Measurements from ENCODE around the gene EN1.

DNA sequence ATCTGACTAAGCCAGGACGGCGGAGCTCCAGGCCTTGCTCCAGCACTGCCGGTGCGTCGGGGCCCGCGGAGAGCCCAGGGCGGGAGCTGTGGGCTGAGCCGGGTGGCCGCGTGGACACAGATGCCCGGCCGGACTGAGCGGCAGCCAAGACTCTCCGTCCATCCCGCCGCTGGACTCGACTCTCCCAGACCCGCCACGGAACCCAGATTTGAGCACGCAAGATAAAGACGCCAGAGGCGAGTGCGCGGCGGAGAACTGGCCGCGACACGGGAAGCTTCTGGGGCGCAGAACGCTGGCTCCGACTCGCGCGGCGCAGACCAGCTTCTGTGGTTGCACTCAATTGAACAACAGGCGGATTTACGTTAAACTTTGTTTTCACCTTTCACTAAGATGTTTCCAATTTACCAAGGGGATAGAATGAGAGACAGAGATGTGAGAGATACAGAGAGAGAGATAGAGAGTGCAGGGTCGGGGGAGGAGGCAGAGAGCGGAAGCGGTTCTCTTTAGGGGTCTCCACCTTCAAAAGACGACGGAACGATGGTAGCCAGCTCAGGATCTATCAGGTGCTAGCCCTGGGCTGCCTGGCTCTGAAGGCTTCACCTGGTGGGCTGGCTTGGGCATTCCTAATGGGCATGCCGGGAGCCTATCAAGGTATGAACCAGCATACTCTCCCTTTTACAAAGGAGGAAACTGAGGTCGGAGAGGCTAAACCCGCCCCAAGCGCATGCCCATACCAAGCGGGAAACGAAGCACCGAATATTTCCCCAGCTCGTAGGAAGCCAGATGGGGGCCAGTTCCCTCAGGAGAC lies 10.4 kb upstream of the EN1 start:
- TF ChIP-seq, protein P1, sequence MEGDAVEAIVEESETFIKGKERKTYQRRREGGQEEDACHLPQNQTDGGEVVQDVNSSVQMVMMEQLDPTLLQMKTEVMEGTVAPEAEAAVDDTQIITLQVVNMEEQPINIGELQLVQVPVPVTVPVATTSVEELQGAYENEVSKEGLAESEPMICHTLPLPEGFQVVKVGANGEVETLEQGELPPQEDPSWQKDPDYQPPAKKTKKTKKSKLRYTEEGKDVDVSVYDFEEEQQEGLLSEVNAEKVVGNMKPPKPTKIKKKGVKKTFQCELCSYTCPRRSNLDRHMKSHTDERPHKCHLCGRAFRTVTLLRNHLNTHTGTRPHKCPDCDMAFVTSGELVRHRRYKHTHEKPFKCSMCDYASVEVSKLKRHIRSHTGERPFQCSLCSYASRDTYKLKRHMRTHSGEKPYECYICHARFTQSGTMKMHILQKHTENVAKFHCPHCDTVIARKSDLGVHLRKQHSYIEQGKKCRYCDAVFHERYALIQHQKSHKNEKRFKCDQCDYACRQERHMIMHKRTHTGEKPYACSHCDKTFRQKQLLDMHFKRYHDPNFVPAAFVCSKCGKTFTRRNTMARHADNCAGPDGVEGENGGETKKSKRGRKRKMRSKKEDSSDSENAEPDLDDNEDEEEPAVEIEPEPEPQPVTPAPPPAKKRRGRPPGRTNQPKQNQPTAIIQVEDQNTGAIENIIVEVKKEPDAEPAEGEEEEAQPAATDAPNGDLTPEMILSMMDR (IDR thresholded peaks at IDR 0.05; ENCODE audit: low read depth, low read length): no peak
- no peak for TF ChIP-seq POLR2A (IDR thresholded peaks at IDR 0.05; ENCODE audit: extremely low read depth, insufficient read length)
- TF ChIP-seq, protein P2, sequence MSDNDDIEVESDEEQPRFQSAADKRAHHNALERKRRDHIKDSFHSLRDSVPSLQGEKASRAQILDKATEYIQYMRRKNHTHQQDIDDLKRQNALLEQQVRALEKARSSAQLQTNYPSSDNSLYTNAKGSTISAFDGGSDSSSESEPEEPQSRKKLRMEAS (IDR thresholded peaks at IDR 0.05; ENCODE audit: low read depth, low read length): no peak

Measured in NB4 (cell line).